Suprapubic skin (tissue), 3 donors: ENCODE data around the gene RPL10.

Source experiments
- EP300 ChIP-seq: sonication (generic); formaldehyde crosslinking; IDR thresholded peaks from one replicate; pipeline ENCODE4 v1.6.1; 2017; ENCODE audit warnings: antibody characterized with exemption
- POLR2A ChIP-seq, 2 donors: fragments of 450-650 bp; IDR thresholded peaks; one replicate each; pipeline ENCODE4 v1.6.1; 2017; ENCODE audit warnings: antibody characterized with exemption in 2 of 2, mild to moderate bottlenecking in 2 of 2, moderate library complexity in 2 of 2
- TF ChIP-seq, protein P1 (sequence below), 2 donors: fragments of 200-600 bp in 1 of 2; fragments of 450-650 bp in 1 of 2; sonication (generic) in 1 of 2; IDR thresholded peaks; one replicate each; pipeline ENCODE4 v1.5.1; 2016 to 2019; ENCODE audit warnings: antibody characterized with exemption in 2 of 2, mild to moderate bottlenecking in 1 of 2, moderate library complexity in 1 of 2

DNA sequence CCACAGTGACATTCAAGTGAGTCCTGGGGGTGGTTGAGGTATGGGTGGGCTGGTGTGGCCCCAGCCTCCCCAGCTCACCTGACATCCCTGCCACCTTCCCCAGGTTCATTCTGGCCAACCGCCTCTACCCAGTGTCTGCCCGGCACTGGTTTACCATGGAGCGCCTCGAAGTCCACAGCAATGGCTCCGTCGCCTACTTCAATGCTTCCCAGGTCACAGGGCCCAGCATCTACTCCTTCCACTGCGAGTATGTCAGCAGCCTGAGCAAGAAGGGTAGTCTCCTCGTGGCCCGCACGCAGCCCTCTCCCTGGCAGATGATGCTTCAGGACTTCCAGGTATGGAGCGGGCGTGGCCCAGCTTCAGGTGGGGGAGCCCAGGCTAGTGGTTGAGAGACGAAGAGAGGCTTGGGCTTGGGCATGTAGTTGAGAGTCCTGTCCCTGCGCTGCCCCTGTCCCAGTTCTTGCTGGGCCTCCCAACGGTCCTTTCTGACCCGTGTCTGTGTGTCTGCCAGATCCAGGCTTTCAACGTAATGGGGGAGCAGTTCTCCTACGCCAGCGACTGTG lies 37.1 kb downstream of the RPL10 start:
- TF ChIP-seq POLR2A (IDR thresholded peaks at IDR 0.05), result no peak
- TF ChIP-seq, protein P1, sequence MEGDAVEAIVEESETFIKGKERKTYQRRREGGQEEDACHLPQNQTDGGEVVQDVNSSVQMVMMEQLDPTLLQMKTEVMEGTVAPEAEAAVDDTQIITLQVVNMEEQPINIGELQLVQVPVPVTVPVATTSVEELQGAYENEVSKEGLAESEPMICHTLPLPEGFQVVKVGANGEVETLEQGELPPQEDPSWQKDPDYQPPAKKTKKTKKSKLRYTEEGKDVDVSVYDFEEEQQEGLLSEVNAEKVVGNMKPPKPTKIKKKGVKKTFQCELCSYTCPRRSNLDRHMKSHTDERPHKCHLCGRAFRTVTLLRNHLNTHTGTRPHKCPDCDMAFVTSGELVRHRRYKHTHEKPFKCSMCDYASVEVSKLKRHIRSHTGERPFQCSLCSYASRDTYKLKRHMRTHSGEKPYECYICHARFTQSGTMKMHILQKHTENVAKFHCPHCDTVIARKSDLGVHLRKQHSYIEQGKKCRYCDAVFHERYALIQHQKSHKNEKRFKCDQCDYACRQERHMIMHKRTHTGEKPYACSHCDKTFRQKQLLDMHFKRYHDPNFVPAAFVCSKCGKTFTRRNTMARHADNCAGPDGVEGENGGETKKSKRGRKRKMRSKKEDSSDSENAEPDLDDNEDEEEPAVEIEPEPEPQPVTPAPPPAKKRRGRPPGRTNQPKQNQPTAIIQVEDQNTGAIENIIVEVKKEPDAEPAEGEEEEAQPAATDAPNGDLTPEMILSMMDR (IDR thresholded peaks at IDR 0.05), result no peak
- no peak for TF ChIP-seq EP300
